ENCODE results near the gene TDRD5. TPM values are rescaled to one million over a fixed set of nuclear protein-coding genes. Genes with fewer than 3 reads are reported as not detected.
"Not testable (repeated sequence)": the region's sequence is repeated elsewhere in the genome, so short reads cannot be mapped to it uniquely, and the experiment has no call there.

Gene TDRD5
- total RNA-seq, 8 experiments from 2014 or later, result 0.05 to 0.17 (median 0.10) TPM; not detected in 3

- Histone ChIP-seq H3K27ac (no peak overlapping the region), H3K4me3 (no peak overlapping the region), H3K4me1 (replicated peaks in 1 of 2) (no peaks in the 10 kb centered on the region)
- 20 to 90% (median 66%) methylated on average over 1 to 5 of the region's 5 CpGs for WGBS, 10 experiments
- in situ Hi-C loops (cut with MboI; ENCODE audit: low pct_unique_long_range_greater_than_20kb in 2 of 9, low sequenced_read_pairs in 9 of 9, unreplicated experiment in 9 of 9), result no loop called here
- no peak for ATAC-seq (replicated peaks in 6 of 8)
Measured at GRCh38 chr1:179637211-179637860, 45.7 kb downstream of the TDRD5 start.

GRCh38 chr1:179661018-179661417 is 69.4 kb downstream of the TDRD5 start:
- in situ Hi-C loops (cut with MboI; ENCODE audit: low pct_unique_long_range_greater_than_20kb in 2 of 9, low sequenced_read_pairs in 9 of 9, unreplicated experiment in 9 of 9), result no loop called here
- Histone ChIP-seq H3K4me3 (no peak overlapping the region), H3K4me1 (replicated peaks in 1 of 2) (no peaks in the 10 kb centered on the region), H3K27ac (no peak overlapping the region)
- ATAC-seq (replicated peaks in 6 of 8), result no peak

- Histone ChIP-seq H3K4me1 (replicated peaks in 1 of 2) (no peaks in the 10 kb centered on the region), H3K4me3 (no peak overlapping the region), H3K27ac (no peak overlapping the region)
- ATAC-seq (replicated peaks in 6 of 8), result no peak
- 13 to 94% (median 70%) methylated on average over 2 to 3 of the region's 3 CpGs; no CpG with 5 or more reads in 1 of the 10 experiments for WGBS, 10 experiments
- in situ Hi-C loops (cut with MboI; ENCODE audit: low pct_unique_long_range_greater_than_20kb in 2 of 9, low sequenced_read_pairs in 9 of 9, unreplicated experiment in 9 of 9), result no loop called here
Measured at GRCh38 chr1:179663810-179664209, 72.2 kb downstream of the TDRD5 start.

GRCh38 chr1:179677882-179678281 is 86.2 kb downstream of the TDRD5 start:
- ATAC-seq (replicated peaks in 6 of 8), result no peak
- H3K27ac ChIP-seq, result no peak overlapping the region
- in situ Hi-C loops (cut with MboI; ENCODE audit: low pct_unique_long_range_greater_than_20kb in 2 of 9, low sequenced_read_pairs in 9 of 9, unreplicated experiment in 9 of 9), result no loop called here
- H3K4me1 ChIP-seq (replicated peaks in 1 of 2), result no peaks in the 10 kb centered on the region
- H3K4me3 ChIP-seq, result no peak overlapping the region
- WGBS, 10 experiments, result 79 to 87% methylated on average over 3 to 5 of the region's 6 CpGs; no CpG with 5 or more reads in 8 of the 10 experiments

- WGBS, 10 experiments, result 6 to 100% (median 50%) methylated on average over 1 to 4 of the region's 6 CpGs; no CpG with 5 or more reads in 2 of the 10 experiments
Measured at GRCh38 chr1:179694530-179694929, 102.9 kb downstream of the TDRD5 start.

GRCh38 chr1:179702946-179703539 is 111.4 kb downstream of the TDRD5 start:
- 37 to 100% (median 86%) methylated on average over 1 to 5 of the region's 5 CpGs for WGBS, 10 experiments
- Histone ChIP-seq H3K27ac (no peak overlapping the region), H3K4me1 (replicated peaks in 1 of 2) (peaks cover 0 to 7% of the 10 kb centered on the region in 2 donors), H3K4me3 (no peak overlapping the region)
- in situ Hi-C loops (cut with MboI; ENCODE audit: low pct_unique_long_range_greater_than_20kb in 2 of 9, low sequenced_read_pairs in 9 of 9, unreplicated experiment in 9 of 9), result loop anchor here in 5 of 9 experiments (10.0 to 25.0 kb wide), 3 partner anchors 109 to 784 kb away; no protein-coding TSS in a partner anchor
- ATAC-seq (replicated peaks in 6 of 8), result peak in 6 of 8 experiments; percentile 55 to 83 (median 68)

More at GRCh38 chr1:179694530-179694929, 102.9 kb downstream of the TDRD5 start:
- H3K27ac ChIP-seq; ATAC-seq (replicated peaks in 6 of 8); in situ Hi-C loops (cut with MboI; ENCODE audit: low pct_unique_long_range_greater_than_20kb in 2 of 9, low sequenced_read_pairs in 9 of 9, unreplicated experiment in 9 of 9); H3K4me3 ChIP-seq; H3K4me1 ChIP-seq (replicated peaks in 1 of 2): not testable (repeated sequence)

GRCh38 chr1:179706339-179706941 is 114.8 kb downstream of the TDRD5 start:
- H3K4me1 ChIP-seq (replicated peaks in 1 of 2), result peaks cover 14 to 32% of the 10 kb centered on the region in 2 donors
- in situ Hi-C loops (cut with MboI; ENCODE audit: low pct_unique_long_range_greater_than_20kb in 2 of 9, low sequenced_read_pairs in 9 of 9, unreplicated experiment in 9 of 9), result loop anchor here in 7 of 9 experiments (5.0 to 25.0 kb wide), 5 partner anchors 101 to 781 kb away; no protein-coding TSS in a partner anchor
- 0 to 20% (median 1%) methylated on average over 1 to 3 of the region's 3 CpGs; no CpG with 5 or more reads in 2 of the 10 experiments for WGBS, 10 experiments
- peak in 3 of 8 experiments; percentile 17 to 54 (median 17) for ATAC-seq (replicated peaks in 6 of 8)
- H3K27ac ChIP-seq, result no peak overlapping the region
- H3K4me3 ChIP-seq, result no peak overlapping the region

GRCh38 chr1:179707406-179707805 is 115.8 kb downstream of the TDRD5 start:
- no peak for ATAC-seq (replicated peaks in 6 of 8)
- in situ Hi-C loops (cut with MboI; ENCODE audit: low pct_unique_long_range_greater_than_20kb in 2 of 9, low sequenced_read_pairs in 9 of 9, unreplicated experiment in 9 of 9), result loop anchor here in 7 of 9 experiments (5.0 to 25.0 kb wide), 5 partner anchors 100 to 780 kb away; no protein-coding TSS in a partner anchor
- 0 to 88% (median 60%) methylated on average over 1 to 2 of the region's 2 CpGs; no CpG with 5 or more reads in 1 of the 10 experiments for WGBS, 10 experiments
- Histone ChIP-seq H3K4me3 (no peak overlapping the region), H3K27ac (no peak overlapping the region), H3K4me1 (replicated peaks in 1 of 2) (peaks cover 14 to 32% of the 10 kb centered on the region in 2 donors)

- no peak for ATAC-seq (replicated peaks in 6 of 8)
- Histone ChIP-seq H3K4me1 (replicated peaks in 1 of 2) (peaks cover 14 to 27% of the 10 kb centered on the region in 2 donors), H3K4me3 (no peak overlapping the region), H3K27ac (peak overlapping the region in 1 of 2 donors; percentile 69)
- WGBS, 10 experiments, result 13 to 100% (median 85%) methylated on average over 2 to 5 of the region's 6 CpGs; no CpG with 5 or more reads in 1 of the 10 experiments
- in situ Hi-C loops (cut with MboI; ENCODE audit: low pct_unique_long_range_greater_than_20kb in 2 of 9, low sequenced_read_pairs in 9 of 9, unreplicated experiment in 9 of 9), result loop anchor here in 7 of 9 experiments (5.0 to 25.0 kb wide), 5 partner anchors 99 to 779 kb away; no protein-coding TSS in a partner anchor
Measured at GRCh38 chr1:179708434-179709195, 117.0 kb downstream of the TDRD5 start.

GRCh38 chr1:179709841-179710329 is 118.3 kb downstream of the TDRD5 start:
- Histone ChIP-seq H3K4me1 (replicated peaks in 1 of 2) (peaks cover 14 to 27% of the 10 kb centered on the region in 2 donors), H3K27ac (peak overlapping the region; percentile 59 to 69), H3K4me3 (no peak overlapping the region)
- peak; percentile 61 to 99 (median 93) for ATAC-seq (replicated peaks in 6 of 8)
- in situ Hi-C loops (cut with MboI; ENCODE audit: low pct_unique_long_range_greater_than_20kb in 2 of 9, low sequenced_read_pairs in 9 of 9, unreplicated experiment in 9 of 9), result loop anchor here in 8 of 9 experiments (5.0 to 25.0 kb wide), 6 partner anchors 95 to 777 kb away; no protein-coding TSS in a partner anchor
- 5 to 63% (median 30%) methylated on average over 1 to 5 of the region's 5 CpGs; no CpG with 5 or more reads in 1 of the 10 experiments for WGBS, 10 experiments

GRCh38 chr1:179714159-179714558 is 122.5 kb downstream of the TDRD5 start:
- H3K4me1 ChIP-seq (replicated peaks in 1 of 2), result peaks cover 12 to 17% of the 10 kb centered on the region in 2 donors
- WGBS, 10 experiments, result 0 to 100% (median 87%) methylated on average over 1 of the region's 1 CpG; no CpG with 5 or more reads in 2 of the 10 experiments
- no peak overlapping the region for H3K4me3 ChIP-seq
- no peak for ATAC-seq (replicated peaks in 6 of 8)
- no peak overlapping the region for H3K27ac ChIP-seq
- in situ Hi-C loops (cut with MboI; ENCODE audit: low pct_unique_long_range_greater_than_20kb in 2 of 9, low sequenced_read_pairs in 9 of 9, unreplicated experiment in 9 of 9), result loop anchor here in 5 of 9 experiments (10.0 to 25.0 kb wide), 3 partner anchors 91 to 773 kb away; no protein-coding TSS in a partner anchor

GRCh38 chr1:179714623-179715022 is 123.0 kb downstream of the TDRD5 start:
- Histone ChIP-seq H3K27ac (no peak overlapping the region), H3K4me3 (no peak overlapping the region), H3K4me1 (replicated peaks in 1 of 2) (peaks cover 7 to 12% of the 10 kb centered on the region in 2 donors)
- ATAC-seq (replicated peaks in 6 of 8), result no peak
- in situ Hi-C loops (cut with MboI; ENCODE audit: low pct_unique_long_range_greater_than_20kb in 2 of 9, low sequenced_read_pairs in 9 of 9, unreplicated experiment in 9 of 9), result loop anchor here in 5 of 9 experiments (10.0 to 25.0 kb wide), 3 partner anchors 90 to 773 kb away; no protein-coding TSS in a partner anchor
